Suprapubic skin (tissue), 3 donors: ENCODE results near the gene DMRT2.

Experiments
- CTCF ChIP-seq, 2 donors: fragments of 200-600 bp in 1 of 2; fragments of 450-650 bp in 1 of 2; sonication (generic) in 1 of 2; IDR thresholded peaks; one replicate each; pipeline ENCODE4 v1.5.1; 2016 to 2019; ENCODE audit warnings: antibody characterized with exemption in 2 of 2, mild to moderate bottlenecking in 1 of 2, moderate library complexity in 1 of 2
- POLR2AphosphoS5 ChIP-seq, 3 donors: sonication (generic); formaldehyde crosslinking; IDR thresholded peaks; one replicate each; pipeline ENCODE4 v1.6.1; 2017; ENCODE audit warnings: antibody characterized with exemption in 3 of 3

GRCh38 chr9:1053986-1054425 is 3.8 kb downstream of the DMRT2 start:
- TF ChIP-seq CTCF (IDR thresholded peaks at IDR 0.05) (no peak), POLR2AphosphoS5 (IDR thresholded peaks at IDR 0.05) (no peak)
